Pancreas (tissue), 10 donors: ENCODE results near the gene RCAN1. TPM values are rescaled to one million over a fixed set of nuclear protein-coding genes. Genes with fewer than 3 reads are reported as not detected.
"Not testable (repeated sequence)": the region's sequence is repeated elsewhere in the genome, so short reads cannot be mapped to it uniquely, and the experiment has no call there.

Experiments used
- ATAC-seq, 4 donors: fragments of 200-7000 bp; cut with Tn5 transposase; one replicate each; pipeline versions ENCODE4 v1.8.0 to v1.9.1; 2020; ENCODE audit warnings: mild to moderate bottlenecking in 4 of 4, moderate library complexity in 4 of 4
- DNase-seq, 6 donors: peaks; one replicate each; pipeline ENCODE4 v3.0.0-alpha.2; 2020
- FAIRE-seq: peaks from 2 replicates; lab custom pipeline; 2012; peaks lifted over from hg19 to GRCh38; lab: Jason Lieb, UNC
- H3K27ac ChIP-seq, 4 donors: fragments of 200-600 bp; sonication (generic); 1 replicate in 3 of 4; 2 replicates in 1 of 4; pipeline versions ENCODE4 v1.5.0 to v1.8.0; 2020
- H3K27me3 ChIP-seq, 4 donors: fragments of 200-600 bp; one replicate each; pipeline ENCODE4 v1.8.0; 2021
- H3K36me3 ChIP-seq, 3 donors: fragments of 200-600 bp; sonication (generic) in 1 of 3; one replicate each; pipeline versions ENCODE4 v1.5.0 to v1.8.0; 2020 to 2021
- H3K4me1 ChIP-seq, 3 donors: fragments of 200-600 bp; one replicate each; pipeline ENCODE4 v1.8.0; 2021
- H3K4me3 ChIP-seq, 4 donors: fragments of 200-600 bp; sonication (generic) in 2 of 4; one replicate each; pipeline versions ENCODE4 v1.5.0 to v1.8.0; 2020 to 2021
- H3K9me3 ChIP-seq, 4 donors: fragments of 200-600 bp; one replicate each; pipeline ENCODE4 v1.8.0; 2021
- CTCF ChIP-seq, 4 donors: fragments of 200-600 bp; sonication (generic) in 3 of 4; IDR thresholded peaks; one replicate each; pipeline versions ENCODE4 v1.5.0 to v1.8.0; 2021; ENCODE audit warnings: antibody characterized with exemption in 4 of 4
- WGBS, 2 donors: extraction: QIAGEN DNeasy Blood & Tissue Kit; methylation state at CpG; one replicate each; pipeline ENCODE4 v1.1.7; 2013; 5-methylcytosine and 5-hydroxymethylcytosine counted together
- intact Hi-C, 3 donors: fragments of 100-400 bp; cut with DNase I; formaldehyde crosslinking; loops; one replicate each; pipeline versions ENCODE4 v1.11.1 to v1.14.2; 2022
- polyA plus RNA-seq, 2 donors: library from polyadenylated mRNA; stranded (reverse); fragments of 200-250 nt; gene quantifications; one replicate each; pipeline ENCODE4 v1.2.3, GENCODE V29; 2013
- total RNA-seq, 6 donors: library from RNA; stranded (reverse); fragmentation: NEBNext Ultra II Directional in 4 of 6; extraction: Animal tissue kit (Norgen Biotek cat#: 25700) in 4 of 6; gene quantifications; one replicate each; pipeline versions ENCODE4 v1.2.1 to v1.2.4, GENCODE V29; 2021 to 2023
- donor health status: healthy with polysubstance abuse.
- donor health status: DM: no; HTN: no; CAD: no; lungs with moderate emphysema.
- donor health status: DM: no; HTN: no; CAD: no.
- donor health status: control.
- donor health status: control.
- donor health status: Bipolar disorder and iron deficiency.
- donor health status: DM: yes; HTN: yes; CAD: no.
- donor health status: DM: no; HTN: no; CAD: no.
- donor health status: DM: no; HTN: no; CAD: no.
- donor health status: DM: yes; HTN: yes; CAD: no.

The RCAN1 gene
- total and polyA plus RNA-seq, 8 donors = 9.5 to 19.7 (median 14.7) TPM

- DNase-seq (no peak), FAIRE-seq (no peak), ATAC-seq (no peak)
- intact Hi-C loops = no loop called here
- Histone ChIP-seq H3K36me3 (no peaks in the 10 kb centered on the region), H3K4me1 (no peaks in the 10 kb centered on the region), H3K27ac (no peak overlapping the region), H3K9me3 (no peaks in the 10 kb centered on the region), H3K4me3 (no peak overlapping the region), H3K27me3 (no peaks in the 10 kb centered on the region)
- no peak for TF ChIP-seq CTCF (IDR thresholded peaks at IDR 0.05)
- 0% methylated on average over 1 of the region's 1 CpG for WGBS, 2 donors
Measured at GRCh38 chr21:34560609-34561008, 54.3 kb downstream of the RCAN1 start.

GRCh38 chr21:34560021-34560420 lies 54.9 kb downstream of the RCAN1 start:
- no peak for FAIRE-seq

DNA sequence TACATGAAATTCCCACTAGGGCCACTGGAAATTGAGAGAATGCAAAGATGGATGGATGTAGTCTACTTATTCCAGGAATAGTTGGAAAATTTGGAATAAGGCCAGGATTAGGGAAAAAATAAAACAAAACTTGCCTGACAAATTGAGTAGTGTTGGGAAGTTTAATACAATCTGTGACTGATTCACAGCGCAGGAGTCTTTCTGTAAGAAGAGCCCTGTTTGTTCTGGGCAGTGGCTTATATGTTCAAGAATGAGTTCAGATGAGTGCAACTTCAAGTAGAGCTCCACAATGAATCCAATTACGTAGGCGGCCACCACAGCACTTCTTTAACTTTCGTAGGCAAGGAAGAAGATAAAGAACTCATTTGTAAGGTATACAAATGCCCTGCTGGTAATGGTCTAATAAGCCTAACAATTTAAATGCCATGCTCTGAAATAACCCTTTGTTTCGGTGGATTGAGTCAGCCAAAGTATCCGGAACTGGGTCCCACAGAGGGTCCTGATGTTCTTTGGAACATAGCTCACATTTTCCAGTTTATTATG lies 55.8 kb downstream of the RCAN1 start:
- DNase-seq = no peak
- 81 to 93% methylated on average over 6 of the region's 6 CpGs for WGBS, 2 donors
- H3K27me3 ChIP-seq = no peaks in the 10 kb centered on the region
- no peaks in the 10 kb centered on the region for H3K36me3 ChIP-seq
- ATAC-seq = no peak
- no peak for FAIRE-seq
- no peak for TF ChIP-seq CTCF (IDR thresholded peaks at IDR 0.05)
- H3K9me3 ChIP-seq = no peaks in the 10 kb centered on the region
- no peak overlapping the region for H3K27ac ChIP-seq
- no peak overlapping the region for H3K4me3 ChIP-seq
- H3K4me1 ChIP-seq = no peaks in the 10 kb centered on the region
- intact Hi-C loops = no loop called here

More at GRCh38 chr21:34560021-34560420, 54.9 kb downstream of the RCAN1 start:
- no peaks in the 10 kb centered on the region for H3K36me3 ChIP-seq
- no peak overlapping the region for H3K27ac ChIP-seq
- H3K4me3 ChIP-seq = no peak overlapping the region
- no peaks in the 10 kb centered on the region for H3K27me3 ChIP-seq
- ATAC-seq (no peak), DNase-seq (no peak)
- intact Hi-C loops = no loop called here
- no peaks in the 10 kb centered on the region for H3K9me3 ChIP-seq
- no peaks in the 10 kb centered on the region for H3K4me1 ChIP-seq
- no peak for TF ChIP-seq CTCF (IDR thresholded peaks at IDR 0.05)
- 92 to 98% methylated on average over 5 of the region's 5 CpGs for WGBS, 2 donors

GRCh38 chr21:34558166-34558565 lies 56.7 kb downstream of the RCAN1 start:
- no peaks in the 10 kb centered on the region for H3K9me3 ChIP-seq
- intact Hi-C loops = no loop called here
- no peak for TF ChIP-seq CTCF (IDR thresholded peaks at IDR 0.05)
- 84 to 90% methylated on average over 5 of the region's 5 CpGs for WGBS, 2 donors
- no peaks in the 10 kb centered on the region for H3K27me3 ChIP-seq
- DNase-seq (no peak), FAIRE-seq (no peak), ATAC-seq (no peak)
- H3K4me3 ChIP-seq = no peak overlapping the region
- no peaks in the 10 kb centered on the region for H3K4me1 ChIP-seq
- no peak overlapping the region for H3K27ac ChIP-seq
- H3K36me3 ChIP-seq = no peaks in the 10 kb centered on the region

DNA sequence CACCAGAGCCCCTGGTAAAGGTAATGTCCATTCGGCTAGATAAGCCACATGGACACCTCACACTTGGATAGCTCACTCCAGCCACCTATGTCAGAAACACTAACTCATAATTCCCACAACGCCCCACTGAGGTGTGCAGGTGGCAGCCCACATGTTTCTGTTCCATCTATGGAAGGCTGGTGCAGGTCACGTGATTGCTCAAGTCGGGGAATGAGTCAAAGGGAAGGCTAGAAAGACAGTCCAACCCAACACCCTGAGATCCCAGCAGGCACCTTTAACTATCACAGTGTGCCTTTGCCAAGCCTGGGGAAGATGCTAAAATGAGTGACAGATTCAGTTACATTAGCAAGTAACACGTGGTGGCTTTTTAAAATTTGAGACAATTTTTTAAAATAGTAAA lies 57.7 kb downstream of the RCAN1 start:
- TF ChIP-seq CTCF (IDR thresholded peaks at IDR 0.05) = no peak
- ATAC-seq (no peak), DNase-seq (no peak), FAIRE-seq (no peak)
- intact Hi-C loops = no loop called here
- Histone ChIP-seq H3K4me3 (no peak overlapping the region), H3K4me1 (peaks cover 0 to 5% (median 0%) of the 10 kb centered on the region in 3 donors), H3K9me3 (no peaks in the 10 kb centered on the region), H3K27me3 (no peaks in the 10 kb centered on the region), H3K27ac (no peak overlapping the region), H3K36me3 (no peaks in the 10 kb centered on the region)
- WGBS, 2 donors = 81 to 84% methylated on average over 5 of the region's 5 CpGs

- FAIRE-seq, H3K36me3 ChIP-seq, H3K27ac ChIP-seq, DNase-seq, ATAC-seq, intact Hi-C loops, H3K27me3 ChIP-seq, H3K4me3 ChIP-seq, H3K4me1 ChIP-seq, H3K9me3 ChIP-seq: not testable (repeated sequence)
- WGBS, 2 donors = 91 to 96% methylated on average over 2 of the region's 2 CpGs
Measured at GRCh38 chr21:34554670-34555069, 60.2 kb downstream of the RCAN1 start.
